Lung (tissue), 12 donors: ENCODE data around the gene KRTAP9-4. TPM values are rescaled to one million over a fixed set of nuclear protein-coding genes. Genes with fewer than 3 reads are reported as not detected.
"Not testable (repeated sequence)": the region's sequence is repeated elsewhere in the genome, so short reads cannot be mapped to it uniquely, and the experiment has no call there.

Experiments
- ATAC-seq: fragments of 200-7000 bp; cut with Tn5 transposase; one replicate; pipeline ENCODE4 v1.9.1; 2020; ENCODE audit warnings: moderate number of reproducible peaks; ENCODE audit not compliant: insufficient read depth, low FRiP score
- DNase-seq, 3 donors: peaks; one replicate each; pipeline ENCODE4 v3.0.0-alpha.2; 2013 to 2017
- H3K27ac ChIP-seq, 2 donors: one replicate each; pipeline ENCODE4 v1.5.1; 2013; ENCODE audit warnings: mild to moderate bottlenecking in 2 of 2, moderate library complexity in 2 of 2, control low read depth in 1 of 2, inconsistent platforms in 1 of 2, low read depth in 1 of 2, low read length in 1 of 2
- H3K27me3 ChIP-seq, 3 donors: one replicate each; pipeline ENCODE4 v1.5.1; 2013; ENCODE audit warnings: low read length in 2 of 3; ENCODE audit not compliant: control insufficient read depth in 3 of 3, insufficient read depth in 3 of 3
- H3K36me3 ChIP-seq, 4 donors: one replicate each; pipeline ENCODE4 v1.5.1; 2013; ENCODE audit warnings: low read length in 4 of 4, mild to moderate bottlenecking in 1 of 4, moderate library complexity in 1 of 4; ENCODE audit not compliant: control insufficient read depth in 4 of 4, insufficient read depth in 4 of 4
- H3K4me1 ChIP-seq, 5 donors: one replicate each; pipeline ENCODE4 v1.5.1; 2013; ENCODE audit warnings: low read length in 5 of 5, mild to moderate bottlenecking in 2 of 5, moderate library complexity in 1 of 5; ENCODE audit not compliant: control insufficient read depth in 5 of 5, insufficient read depth in 5 of 5
- H3K4me3 ChIP-seq: one replicate; pipeline ENCODE4 v1.5.1; 2013; ENCODE audit warnings: mild to moderate bottlenecking, control low read depth, moderate library complexity
- H3K9ac ChIP-seq, 2 donors: one replicate each; pipeline ENCODE4 v1.5.1; 2013; ENCODE audit warnings: low read length in 2 of 2, control low read depth in 1 of 2; ENCODE audit not compliant: insufficient read depth in 1 of 2
- H3K9me3 ChIP-seq, 4 donors: one replicate each; pipeline ENCODE4 v1.5.1; 2013; ENCODE audit warnings: low read length in 3 of 4, mild to moderate bottlenecking in 1 of 4, moderate library complexity in 1 of 4; ENCODE audit not compliant: control insufficient read depth in 4 of 4, insufficient read depth in 3 of 4
- CTCF ChIP-seq: IDR thresholded peaks from 2 replicates; pipeline ENCODE4 v1.5.1; 2012; ENCODE audit warnings: mild to moderate bottlenecking; ENCODE audit errors: control extremely low read depth, extremely low read depth
- WGBS, 2 donors: extraction: QIAGEN DNeasy Blood & Tissue Kit; methylation state at CpG; one replicate each; pipeline ENCODE4 v1.1.7; 2013; 5-methylcytosine and 5-hydroxymethylcytosine counted together
- polyA plus RNA-seq, 2 donors: library from polyadenylated mRNA; stranded (reverse); fragments of 200-250 nt; gene quantifications; one replicate each; pipeline ENCODE4 v1.2.1, GENCODE V29; 2013
- total RNA-seq, 2 donors: library from RNA; depleted of rRNA in 1 of 2; stranded (reverse); fragments of >200 nt in 1 of 2; gene quantifications; one replicate each; pipeline ENCODE4 v1.2.1, GENCODE V29; 2014 to 2021
- donor health status: control.
- donor health status: control.
- donor health status: Bipolar disorder and iron deficiency.
- donor health status: healthy.
- donor health status: DM: yes; HTN: yes; CAD: no.

KRTAP9-4 gene
- total and polyA plus RNA-seq, 4 donors: not detected

- no peak for ATAC-seq
- peaks cover 0 to 10% (median 0%) of the 10 kb centered on the region in 3 donors for H3K27me3 ChIP-seq
- WGBS, 2 donors: 89% methylated on average over 6 of the region's 6 CpGs
- DNase-seq: no peak
- no peaks in the 10 kb centered on the region for H3K4me1 ChIP-seq
- no peak overlapping the region for H3K27ac ChIP-seq
- no peak for TF ChIP-seq CTCF
- no peak overlapping the region for H3K9ac ChIP-seq
- no peaks in the 10 kb centered on the region for H3K9me3 ChIP-seq
- H3K4me3 ChIP-seq: no peak overlapping the region
- no peaks in the 10 kb centered on the region for H3K36me3 ChIP-seq
These were observed 17.8 kb upstream of the KRTAP9-4 start for GRCh38 chr17:41231731-41232130.

- H3K4me3 ChIP-seq, H3K36me3 ChIP-seq, H3K4me1 ChIP-seq, H3K27me3 ChIP-seq, DNase-seq, H3K9ac ChIP-seq, ATAC-seq, H3K9me3 ChIP-seq, H3K27ac ChIP-seq: not testable (repeated sequence)
- WGBS, 2 donors: 80 to 83% methylated on average over 1 of the region's 1 CpG
These were observed 16.9 kb upstream of the KRTAP9-4 start, which contains the start of gene KRTAP9-3 for GRCh38 chr17:41232399-41233105. Gene KRTAP9-3, plus strand, starts transcription at chr17:41232449. Its CDS starts 53 bp downstream, at chr17:41232502.

GRCh38 chr17:41237116-41237515 is 12.4 kb upstream of the KRTAP9-4 start:
- not testable (repeated sequence) for H3K27me3 ChIP-seq, DNase-seq, H3K27ac ChIP-seq, H3K4me3 ChIP-seq, H3K9me3 ChIP-seq, H3K9ac ChIP-seq, ATAC-seq, H3K4me1 ChIP-seq, H3K36me3 ChIP-seq
- 72 to 77% methylated on average over 4 of the region's 4 CpGs for WGBS, 2 donors

GRCh38 chr17:41237949-41238437 is 11.5 kb upstream of the KRTAP9-4 start, which contains the start of gene KRTAP9-8:
Gene KRTAP9-8, plus strand, starts transcription at chr17:41237999. Its CDS starts 53 bp downstream, at chr17:41238052.
- H3K4me1 ChIP-seq, H3K4me3 ChIP-seq, H3K9ac ChIP-seq, H3K9me3 ChIP-seq, DNase-seq, H3K27me3 ChIP-seq, ATAC-seq, H3K36me3 ChIP-seq, H3K27ac ChIP-seq: not testable (repeated sequence)
- WGBS, 2 donors: 46 to 53% methylated on average over 3 of the region's 3 CpGs

- H3K4me1 ChIP-seq, ATAC-seq, H3K27me3 ChIP-seq, DNase-seq, H3K27ac ChIP-seq, H3K4me3 ChIP-seq, H3K9me3 ChIP-seq, H3K9ac ChIP-seq, H3K36me3 ChIP-seq: not testable (repeated sequence)
- WGBS, 2 donors: 47 to 62% methylated on average over 2 of the region's 2 CpGs
These were observed 2.3 kb upstream of the KRTAP9-4 start for GRCh38 chr17:41246995-41247787.
